ENCODE data around the gene CRIP2. TPM values are rescaled to one million over a fixed set of nuclear protein-coding genes. Genes with fewer than 3 reads are reported as not detected.

Gene CRIP2
- total RNA-seq, 1 donor from 2014 or later = 1,036 TPM

GRCh38 chr14:105483300-105484068 lies 8.9 kb downstream of the CRIP2 start:
- intact Hi-C loops (cut with micrococcal nuclease) = no loop called here
- DNase-seq (peak; percentile 53), ATAC-seq (no peak)

- intact Hi-C loops (cut with micrococcal nuclease) = no loop called here
- ATAC-seq = no peak
- DNase-seq = peak; percentile 69
Observed at GRCh38 chr14:105484069-105484996, 9.7 kb downstream of the CRIP2 start.

GRCh38 chr14:105484997-105485393 lies 10.4 kb downstream of the CRIP2 start:
- no peak for ATAC-seq
- intact Hi-C loops (cut with micrococcal nuclease) = no loop called here
- DNase-seq = peak; percentile 38

GRCh38 chr14:105485739-105486162 lies 11.1 kb downstream of the CRIP2 start:
- DNase-seq = peak; percentile 61
- ATAC-seq = no peak
- intact Hi-C loops (cut with micrococcal nuclease) = no loop called here

- peak; percentile 51 for DNase-seq
- ATAC-seq = no peak
- intact Hi-C loops (cut with micrococcal nuclease) = no loop called here
Observed at GRCh38 chr14:105486163-105486973, 11.7 kb downstream of the CRIP2 start, which contains the start of gene CRIP1. Gene CRIP1 (plus strand): TSS chr14:105486886. CDS start chr14:105487260, 374 bp downstream.

GRCh38 chr14:105486974-105487448 lies 12.4 kb downstream of the CRIP2 start:
- DNase-seq (peak; percentile 90), ATAC-seq (peak; percentile 1)
- intact Hi-C loops (cut with micrococcal nuclease) = no loop called here

- intact Hi-C loops (cut with micrococcal nuclease) = no loop called here
- ATAC-seq = no peak
- DNase-seq = peak; percentile 77
Observed at GRCh38 chr14:105487449-105487985, 12.9 kb downstream of the CRIP2 start.

GRCh38 chr14:105487986-105488777 lies 13.6 kb downstream of the CRIP2 start:
- ATAC-seq (no peak), DNase-seq (peak; percentile 52)
- intact Hi-C loops (cut with micrococcal nuclease) = no loop called here

GRCh38 chr14:105488781-105489541 lies 14.3 kb downstream of the CRIP2 start:
- intact Hi-C loops (cut with micrococcal nuclease) = no loop called here
- no peak for ATAC-seq

GRCh38 chr14:105489542-105490266 lies 15.1 kb downstream of the CRIP2 start:
- intact Hi-C loops (cut with micrococcal nuclease) = no loop called here
- ATAC-seq = peak; percentile 35
- peak; percentile 87 for DNase-seq

More at GRCh38 chr14:105488781-105489541, 14.3 kb downstream of the CRIP2 start:
- DNase-seq = no peak

- peak; percentile 72 for DNase-seq
- ATAC-seq = no peak
- intact Hi-C loops (cut with micrococcal nuclease) = no loop called here
Observed at GRCh38 chr14:105490267-105490571, 15.6 kb downstream of the CRIP2 start.

- DNase-seq (peak; percentile 100), ATAC-seq (peak; percentile 78)
- intact Hi-C loops (cut with micrococcal nuclease) = no loop called here
Observed at GRCh38 chr14:105490572-105491365, 16.1 kb downstream of the CRIP2 start, which contains the start of gene TEDC1. Gene TEDC1 (plus strand): TSS chr14:105491246. CDS start chr14:105491376, 130 bp downstream.

- DNase-seq (peak; percentile 79), ATAC-seq (peak; percentile 0)
- intact Hi-C loops (cut with micrococcal nuclease) = no loop called here
Observed at GRCh38 chr14:105491366-105491973, 16.8 kb downstream of the CRIP2 start.

- intact Hi-C loops (cut with micrococcal nuclease) = no loop called here
- peak; percentile 68 for DNase-seq
Observed at GRCh38 chr14:105492031-105492970, 17.7 kb downstream of the CRIP2 start.

More at GRCh38 chr14:105492031-105492970, 17.7 kb downstream of the CRIP2 start:
- no peak for ATAC-seq

Data from left ventricle myocardium superior (tissue), 1 donor.